ENCODE data around the gene SPR.

Gene SPR

GRCh38 chr2:72887740-72888437, 681 bp downstream of the SPR start:
- TF ChIP-seq, protein P1, sequence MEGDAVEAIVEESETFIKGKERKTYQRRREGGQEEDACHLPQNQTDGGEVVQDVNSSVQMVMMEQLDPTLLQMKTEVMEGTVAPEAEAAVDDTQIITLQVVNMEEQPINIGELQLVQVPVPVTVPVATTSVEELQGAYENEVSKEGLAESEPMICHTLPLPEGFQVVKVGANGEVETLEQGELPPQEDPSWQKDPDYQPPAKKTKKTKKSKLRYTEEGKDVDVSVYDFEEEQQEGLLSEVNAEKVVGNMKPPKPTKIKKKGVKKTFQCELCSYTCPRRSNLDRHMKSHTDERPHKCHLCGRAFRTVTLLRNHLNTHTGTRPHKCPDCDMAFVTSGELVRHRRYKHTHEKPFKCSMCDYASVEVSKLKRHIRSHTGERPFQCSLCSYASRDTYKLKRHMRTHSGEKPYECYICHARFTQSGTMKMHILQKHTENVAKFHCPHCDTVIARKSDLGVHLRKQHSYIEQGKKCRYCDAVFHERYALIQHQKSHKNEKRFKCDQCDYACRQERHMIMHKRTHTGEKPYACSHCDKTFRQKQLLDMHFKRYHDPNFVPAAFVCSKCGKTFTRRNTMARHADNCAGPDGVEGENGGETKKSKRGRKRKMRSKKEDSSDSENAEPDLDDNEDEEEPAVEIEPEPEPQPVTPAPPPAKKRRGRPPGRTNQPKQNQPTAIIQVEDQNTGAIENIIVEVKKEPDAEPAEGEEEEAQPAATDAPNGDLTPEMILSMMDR (IDR thresholded peaks at IDR 0.05), result peak; percentile 91

DNA sequence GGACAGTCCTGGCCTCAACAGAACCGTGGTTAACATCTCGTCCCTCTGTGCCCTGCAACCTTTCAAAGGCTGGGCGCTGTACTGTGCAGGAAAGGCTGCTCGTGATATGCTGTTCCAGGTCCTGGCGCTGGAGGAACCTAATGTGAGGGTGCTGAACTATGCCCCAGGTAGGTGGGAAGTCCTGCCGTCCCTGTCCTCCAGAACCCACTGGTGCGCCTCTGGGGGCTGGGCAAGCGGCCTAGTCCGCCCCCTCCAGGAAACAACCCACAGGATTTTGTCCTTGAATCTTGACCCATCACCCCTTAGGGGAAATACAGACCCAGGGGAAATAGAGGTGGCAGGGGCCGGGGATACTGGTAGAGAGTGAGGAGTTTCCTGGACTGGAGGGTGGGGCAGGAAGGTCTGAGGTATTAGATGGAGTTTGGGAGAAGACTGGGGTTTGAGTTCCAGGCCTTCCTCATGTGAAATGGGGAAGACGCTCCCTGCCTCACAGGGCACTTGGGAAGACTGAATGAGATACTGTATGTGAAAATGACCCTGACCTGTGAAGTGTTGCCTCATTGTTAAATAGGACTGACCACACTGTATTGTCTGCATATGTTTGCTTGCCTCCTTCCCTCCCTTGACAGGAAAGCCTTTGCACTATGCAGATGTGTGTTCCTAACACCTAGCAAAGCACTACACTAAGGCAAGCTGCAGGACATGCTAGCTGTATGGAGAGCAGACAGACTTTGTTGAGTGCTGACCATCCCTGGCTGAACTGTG, 1.4 kb downstream of the SPR start:
- TF ChIP-seq, protein P1 (IDR thresholded peaks at IDR 0.05), result no peak
- Histone ChIP-seq H3K27me3 (ENCODE audit: control insufficient read depth, insufficient read depth, low read length) (no peaks in the 10 kb centered on the region), H3K27ac (no peak overlapping the region), H3K4me3 (ENCODE audit: low read depth, low read length) (no peak overlapping the region), H3K79me2 (peaks cover 7% of the 10 kb centered on the region), H3K4me2 (ENCODE audit: low read length) (peak overlapping the region; percentile 77), H2AFZ (no peak overlapping the region), H3K9me3 (ENCODE audit: control insufficient read depth, low read length) (no peaks in the 10 kb centered on the region), H3K36me3 (ENCODE audit: control insufficient read depth, insufficient read depth, low read length) (no peaks in the 10 kb centered on the region), H3K9ac (no peak overlapping the region), H3K4me1 (peaks cover 15% of the 10 kb centered on the region)

More at GRCh38 chr2:72887740-72888437, 681 bp downstream of the SPR start:
- H3K27me3 ChIP-seq (ENCODE audit: control insufficient read depth, insufficient read depth, low read length), result no peaks in the 10 kb centered on the region
- peak overlapping the region; percentile 97 for H2AFZ ChIP-seq
- H3K4me1 ChIP-seq, result peaks cover 15% of the 10 kb centered on the region
- peak overlapping the region; percentile 77 for H3K4me2 ChIP-seq (ENCODE audit: low read length)
- H3K4me3 ChIP-seq (ENCODE audit: low read depth, low read length), result peak overlapping the region; percentile 58
- no peaks in the 10 kb centered on the region for H3K9me3 ChIP-seq (ENCODE audit: control insufficient read depth, low read length)
- peaks cover 7% of the 10 kb centered on the region for H3K79me2 ChIP-seq
- peak overlapping the region; percentile 77 for H3K27ac ChIP-seq
- no peaks in the 10 kb centered on the region for H3K36me3 ChIP-seq (ENCODE audit: control insufficient read depth, insufficient read depth, low read length)
- H3K9ac ChIP-seq, result no peak overlapping the region

DNA sequence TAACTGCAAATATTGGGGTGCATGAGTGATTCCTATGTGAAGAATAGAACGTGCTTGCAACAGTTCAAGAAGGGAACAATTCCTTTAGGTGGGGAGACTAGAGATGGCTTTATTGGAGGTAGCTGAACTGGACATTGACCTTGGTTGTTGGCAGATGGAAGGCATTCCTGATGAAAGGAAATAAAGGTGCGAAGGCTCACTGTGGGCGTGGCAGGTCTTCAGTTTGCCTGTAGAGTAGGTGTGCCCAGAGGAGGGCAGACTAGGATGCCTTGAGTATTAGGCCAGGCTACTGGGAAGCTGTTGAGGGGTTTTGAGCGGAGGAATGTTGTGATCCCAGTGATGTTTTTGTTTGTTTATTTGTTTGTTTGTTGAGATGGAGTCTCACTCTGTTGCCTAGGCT, 2.8 kb downstream of the SPR start:
- no peak overlapping the region for H3K9ac ChIP-seq
- no peak overlapping the region for H3K4me3 ChIP-seq (ENCODE audit: low read depth, low read length)
- TF ChIP-seq, protein P1 (IDR thresholded peaks at IDR 0.05), result no peak
- no peak overlapping the region for H3K4me2 ChIP-seq (ENCODE audit: low read length)
- H3K79me2 ChIP-seq, result peaks cover 7% of the 10 kb centered on the region
- H3K27me3 ChIP-seq (ENCODE audit: control insufficient read depth, insufficient read depth, low read length), result no peaks in the 10 kb centered on the region
- no peak overlapping the region for H3K27ac ChIP-seq
- H3K9me3 ChIP-seq (ENCODE audit: control insufficient read depth, low read length), result no peaks in the 10 kb centered on the region
- H3K4me1 ChIP-seq, result peaks cover 15% of the 10 kb centered on the region
- H3K36me3 ChIP-seq (ENCODE audit: control insufficient read depth, insufficient read depth, low read length), result no peaks in the 10 kb centered on the region
- no peak overlapping the region for H2AFZ ChIP-seq

DNA sequence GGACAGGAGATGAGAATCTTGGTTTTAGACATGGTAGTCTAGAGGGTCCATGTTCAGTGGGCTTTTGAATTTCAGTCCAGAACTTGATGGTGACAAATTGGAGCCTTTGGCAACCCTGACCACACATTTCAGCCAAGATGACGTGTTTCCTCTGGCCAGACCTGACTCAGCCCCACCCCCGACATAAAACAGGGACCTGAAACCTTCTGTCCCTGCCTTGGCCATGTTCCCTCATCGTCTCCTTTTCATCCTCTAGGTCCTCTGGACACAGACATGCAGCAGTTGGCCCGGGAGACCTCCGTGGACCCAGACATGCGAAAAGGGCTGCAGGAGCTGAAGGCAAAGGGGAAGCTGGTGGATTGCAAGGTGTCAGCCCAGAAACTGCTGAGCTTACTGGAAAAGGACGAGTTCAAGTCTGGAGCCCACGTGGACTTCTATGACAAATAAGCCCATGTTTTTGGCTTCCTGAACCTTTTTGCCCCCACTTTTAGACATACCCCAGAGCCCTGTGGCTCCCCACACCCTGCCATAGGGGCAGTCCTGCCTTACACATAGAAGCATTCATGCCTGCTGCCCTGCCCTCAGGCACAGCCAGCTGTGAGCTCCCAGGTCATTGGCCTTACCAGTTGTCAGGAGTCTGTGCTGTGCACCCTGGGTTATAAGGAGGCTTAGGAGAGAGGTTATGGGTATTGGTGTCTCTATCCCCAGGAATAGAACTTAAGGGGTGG, 4.0 kb downstream of the SPR start:
- no peak overlapping the region for H2AFZ ChIP-seq
- H3K27me3 ChIP-seq (ENCODE audit: control insufficient read depth, insufficient read depth, low read length), result no peaks in the 10 kb centered on the region
- H3K4me1 ChIP-seq, result peaks cover 15% of the 10 kb centered on the region
- H3K9ac ChIP-seq, result no peak overlapping the region
- H3K36me3 ChIP-seq (ENCODE audit: control insufficient read depth, insufficient read depth, low read length), result no peaks in the 10 kb centered on the region
- no peaks in the 10 kb centered on the region for H3K9me3 ChIP-seq (ENCODE audit: control insufficient read depth, low read length)
- H3K79me2 ChIP-seq, result peaks cover 7% of the 10 kb centered on the region
- H3K27ac ChIP-seq, result no peak overlapping the region
- no peak overlapping the region for H3K4me3 ChIP-seq (ENCODE audit: low read depth, low read length)
- H3K4me2 ChIP-seq (ENCODE audit: low read length), result no peak overlapping the region
- TF ChIP-seq, protein P1 (IDR thresholded peaks at IDR 0.05), result no peak
